GM20431 (cell line): ENCODE results near the gene PPP2R5C.

Experiments
- in situ Hi-C: fragments of 300-500 bp; cut with MseI, MboI; formaldehyde crosslinking; loops from one replicate; pipeline ENCODE4 v1.15.0; 2020; ENCODE audit warnings: low sequenced_read_pairs; ENCODE audit not compliant: unreplicated experiment

PPP2R5C gene

DNA sequence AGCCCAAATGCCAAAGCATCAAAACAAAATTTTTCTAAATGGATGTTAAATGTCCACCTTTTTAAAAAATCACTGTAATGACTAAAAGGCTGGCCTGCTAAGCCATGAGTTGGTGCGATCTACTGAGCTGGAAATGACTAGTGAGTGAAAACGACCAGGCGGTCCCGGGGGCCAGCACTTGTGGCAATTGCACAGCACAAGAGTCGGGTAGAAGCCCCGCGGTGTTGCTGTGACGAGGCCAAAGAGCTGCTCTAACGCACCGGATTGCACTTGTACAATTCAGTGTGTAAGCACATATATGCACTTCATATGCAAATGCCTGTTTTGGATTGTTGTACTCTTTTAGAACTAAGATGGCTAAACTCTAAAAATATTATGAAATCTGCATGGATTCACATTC lies 138.7 kb downstream of the PPP2R5C start:
- in situ Hi-C loops, result no loop called here

DNA sequence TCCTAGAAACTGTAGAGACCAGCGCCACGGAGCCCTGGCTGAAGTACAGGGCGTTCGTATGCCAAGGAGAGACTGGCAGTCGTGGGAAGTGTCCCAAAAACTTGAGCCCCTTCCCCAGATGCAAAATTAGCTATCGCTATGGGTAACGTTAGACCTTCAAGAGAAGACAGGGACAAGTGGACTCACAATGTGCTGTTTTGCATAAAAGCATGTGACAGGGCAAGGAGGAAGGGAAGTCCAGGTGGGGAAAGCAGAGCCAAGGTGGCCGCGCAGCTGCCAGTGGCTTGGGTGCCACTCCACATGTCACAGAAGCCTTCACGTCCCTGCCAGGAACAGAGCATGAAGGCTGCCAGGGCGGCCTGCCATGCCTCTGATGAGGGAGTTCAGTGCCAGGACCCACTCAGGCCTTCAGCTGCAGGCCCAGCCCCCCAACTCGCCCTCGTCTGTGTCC lies 141.6 kb downstream of the PPP2R5C start:
- in situ Hi-C loops, result no loop called here

DNA sequence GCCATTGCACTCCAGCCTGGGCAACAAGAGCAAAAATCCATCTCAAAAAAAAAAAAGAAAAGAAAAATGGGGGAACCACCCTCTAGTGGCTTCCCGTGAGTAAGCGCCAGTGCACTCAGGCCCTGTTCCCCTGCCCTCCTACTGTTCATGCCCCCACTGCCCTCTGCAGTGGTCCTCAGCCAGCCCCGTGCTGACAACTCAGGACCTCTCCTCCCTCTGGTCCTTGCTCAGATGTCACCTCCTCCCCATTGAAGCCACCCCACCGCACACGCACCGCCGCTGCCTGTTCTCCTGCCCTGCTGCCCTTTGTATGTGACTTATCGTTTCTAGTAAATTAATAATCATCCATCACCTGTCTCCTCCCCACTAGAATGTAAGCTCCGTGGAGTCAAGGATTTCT lies 144.1 kb downstream of the PPP2R5C start:
- in situ Hi-C loops, result no loop called here

DNA sequence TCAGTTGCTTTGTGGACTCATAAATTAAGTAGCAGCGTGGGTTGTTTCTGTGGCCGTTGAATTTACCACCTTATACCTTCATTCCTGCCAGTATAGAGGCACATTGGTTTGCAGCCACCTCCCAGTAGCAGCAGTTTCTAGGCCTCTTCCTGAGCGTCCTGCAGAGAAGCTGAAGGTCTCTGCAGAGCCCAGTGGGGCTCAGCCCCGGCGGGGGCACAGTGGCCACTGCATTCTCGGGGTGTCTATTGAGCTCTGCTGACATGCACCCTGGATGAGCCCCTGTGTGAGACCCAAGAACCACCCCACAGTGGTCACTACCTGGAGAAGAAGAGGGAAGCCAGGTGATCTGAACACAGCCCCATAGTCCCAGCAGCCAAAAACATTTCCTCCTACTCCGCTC lies 145.1 kb downstream of the PPP2R5C start:
- in situ Hi-C loops, result no loop called here

DNA sequence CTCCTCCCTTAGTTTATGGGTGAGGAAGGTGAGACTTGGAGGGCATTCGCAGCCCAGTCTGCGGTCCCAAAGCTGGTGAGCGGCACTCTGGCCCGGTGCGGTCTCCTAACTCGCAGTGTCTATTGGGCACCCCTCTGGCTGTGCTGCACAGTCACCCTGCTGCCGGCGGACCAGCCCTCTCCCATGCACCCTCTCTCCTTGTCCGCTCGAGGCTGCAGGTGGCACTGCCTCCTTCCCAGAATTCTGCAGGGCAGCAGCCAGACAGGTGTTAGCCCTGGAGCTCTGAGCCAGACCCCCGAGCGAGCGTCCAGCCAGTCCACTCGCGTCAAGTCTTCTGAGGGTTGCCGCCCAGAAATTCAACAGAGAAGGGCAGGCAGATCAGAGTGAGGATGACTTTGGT lies 146.1 kb downstream of the PPP2R5C start:
- in situ Hi-C loops, result no loop called here

DNA sequence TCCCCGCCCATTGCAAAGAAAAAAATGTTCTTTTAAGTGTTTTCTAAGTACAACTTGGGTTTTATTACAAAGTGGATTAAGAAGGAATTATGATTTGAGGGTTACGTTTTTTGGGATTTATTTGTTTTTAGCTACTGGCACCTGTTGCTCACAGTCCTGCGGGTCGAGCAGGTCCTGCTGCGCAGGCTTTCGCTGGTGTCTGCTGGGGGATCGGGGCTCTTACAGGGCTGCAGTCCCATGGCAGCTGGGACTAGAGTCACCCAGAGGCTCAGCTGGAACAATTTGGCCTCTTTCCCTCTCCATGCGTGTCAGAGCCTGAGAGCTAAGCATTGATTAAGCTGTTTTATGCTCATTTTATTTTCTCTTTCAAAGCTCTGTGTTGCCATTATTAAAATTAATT lies 147.3 kb downstream of the PPP2R5C start:
- in situ Hi-C loops, result no loop called here

DNA sequence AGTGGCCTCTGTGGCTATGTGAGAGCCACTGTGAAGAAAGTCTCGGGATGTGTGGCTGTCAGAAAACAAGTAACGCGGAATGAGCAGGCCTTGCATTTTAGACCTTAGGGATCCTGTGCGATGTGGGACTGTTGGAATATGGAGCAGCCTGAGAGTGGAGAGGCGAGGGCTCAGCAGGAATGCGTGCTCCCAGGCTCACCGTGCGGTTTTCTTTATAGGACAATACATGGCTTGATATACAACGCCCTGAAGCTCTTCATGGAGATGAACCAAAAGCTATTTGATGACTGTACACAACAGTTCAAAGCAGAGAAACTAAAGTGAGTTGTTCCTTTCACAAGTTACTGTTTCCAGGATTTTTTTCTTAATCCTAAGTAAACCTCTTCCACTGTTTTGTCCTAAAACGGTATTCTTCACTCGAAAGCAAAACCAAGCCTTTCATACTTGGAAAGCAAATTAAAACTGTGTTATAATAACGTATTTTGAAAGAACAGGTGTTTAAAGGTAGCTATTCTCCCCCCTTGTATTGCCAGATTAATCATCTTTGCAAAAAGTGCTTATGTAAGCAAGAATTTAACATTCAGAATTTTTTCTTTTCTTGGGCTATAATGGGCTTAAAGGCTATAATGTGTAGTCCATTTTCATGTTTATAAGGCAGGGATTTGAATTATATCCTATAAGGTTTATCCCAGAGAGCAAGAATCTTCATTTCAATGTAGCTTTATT lies 148.0 kb downstream of the PPP2R5C start:
- in situ Hi-C loops, result no loop called here

DNA sequence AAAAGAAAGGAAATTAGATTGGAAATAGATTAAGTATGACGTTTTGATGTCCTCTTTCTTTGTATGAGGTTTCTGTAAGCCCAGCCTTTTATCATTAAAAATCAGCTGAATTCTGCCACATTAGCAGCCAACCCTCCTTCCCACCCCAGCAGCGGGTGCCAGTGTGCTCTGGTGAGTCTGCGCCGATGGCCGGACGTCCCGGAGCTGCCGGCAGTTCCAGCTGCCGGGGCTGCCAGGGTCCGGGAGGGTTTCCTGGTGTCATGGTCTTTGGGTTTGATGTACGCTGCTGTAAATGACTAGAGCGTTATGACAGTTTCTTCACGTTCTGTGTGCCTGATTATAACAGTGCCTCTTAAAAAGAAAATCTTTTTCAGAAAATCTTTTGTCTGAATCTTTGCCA lies 151.3 kb downstream of the PPP2R5C start:
- in situ Hi-C loops, result no loop called here

DNA sequence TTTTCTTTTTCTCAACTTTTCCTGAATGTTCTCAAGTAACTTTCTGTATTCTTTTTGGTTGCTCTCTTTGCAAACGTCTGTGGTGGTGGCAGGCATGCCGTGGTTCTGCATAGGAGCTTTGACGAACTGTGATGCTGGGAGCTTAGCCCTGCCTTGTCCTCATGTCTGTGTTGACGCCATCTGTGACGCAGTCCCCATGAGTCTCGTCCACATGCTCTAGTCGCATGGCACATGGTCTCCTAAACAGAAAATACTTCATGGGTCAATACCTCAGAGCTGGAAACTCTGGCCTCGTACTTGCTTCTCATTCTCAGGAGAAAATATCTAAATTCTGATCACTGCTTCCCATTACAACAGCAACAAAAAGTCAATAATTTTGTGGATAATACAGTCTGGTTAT lies 152.6 kb downstream of the PPP2R5C start:
- in situ Hi-C loops, result no loop called here

DNA sequence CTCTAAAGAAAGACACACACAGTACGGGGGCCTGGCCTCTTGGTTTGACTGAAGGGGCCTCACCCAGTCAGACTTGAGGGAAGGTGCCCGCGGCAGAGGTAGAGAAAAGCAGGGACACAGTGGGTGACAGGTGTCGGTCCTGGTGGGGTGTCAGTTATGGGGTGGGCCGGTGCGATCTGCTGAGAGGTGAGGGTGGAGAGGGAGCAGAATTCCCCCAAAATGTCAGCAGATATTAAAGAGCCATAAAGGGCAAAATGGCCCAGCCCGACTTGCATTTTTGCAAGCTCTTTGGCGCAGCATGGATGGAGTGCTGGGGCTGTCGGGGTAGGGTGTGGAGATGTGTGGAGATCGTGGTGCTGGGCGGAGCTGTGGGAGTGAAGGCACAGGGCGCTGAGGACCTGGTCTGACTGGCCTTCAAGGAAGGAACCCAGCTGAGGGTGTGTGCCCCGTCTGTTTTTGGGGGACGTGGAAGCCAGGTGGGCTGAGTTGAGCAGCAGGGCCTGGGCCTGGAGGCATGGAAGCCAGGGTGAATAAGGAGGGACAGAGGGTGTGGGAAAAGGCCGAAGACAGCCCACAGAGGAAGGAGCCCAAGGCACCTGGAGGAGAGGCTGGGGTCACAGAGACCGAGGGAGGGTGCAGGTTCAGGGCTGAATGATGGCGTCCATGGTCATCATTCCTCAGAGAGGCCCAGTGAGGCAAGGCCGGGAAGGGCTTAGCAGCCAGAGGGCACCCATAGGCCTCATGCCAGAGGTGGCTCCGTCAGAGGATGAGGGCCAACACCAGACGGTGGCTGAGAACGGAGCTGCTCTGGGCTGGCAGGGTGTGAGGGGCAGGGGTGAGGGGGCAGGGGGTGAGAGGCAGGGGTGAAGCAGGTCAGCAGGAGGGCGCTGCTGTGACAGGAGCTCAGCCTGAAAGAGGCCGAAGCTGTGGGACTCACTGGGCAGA lies 154.6 kb downstream of the PPP2R5C start:
- in situ Hi-C loops, result no loop called here

DNA sequence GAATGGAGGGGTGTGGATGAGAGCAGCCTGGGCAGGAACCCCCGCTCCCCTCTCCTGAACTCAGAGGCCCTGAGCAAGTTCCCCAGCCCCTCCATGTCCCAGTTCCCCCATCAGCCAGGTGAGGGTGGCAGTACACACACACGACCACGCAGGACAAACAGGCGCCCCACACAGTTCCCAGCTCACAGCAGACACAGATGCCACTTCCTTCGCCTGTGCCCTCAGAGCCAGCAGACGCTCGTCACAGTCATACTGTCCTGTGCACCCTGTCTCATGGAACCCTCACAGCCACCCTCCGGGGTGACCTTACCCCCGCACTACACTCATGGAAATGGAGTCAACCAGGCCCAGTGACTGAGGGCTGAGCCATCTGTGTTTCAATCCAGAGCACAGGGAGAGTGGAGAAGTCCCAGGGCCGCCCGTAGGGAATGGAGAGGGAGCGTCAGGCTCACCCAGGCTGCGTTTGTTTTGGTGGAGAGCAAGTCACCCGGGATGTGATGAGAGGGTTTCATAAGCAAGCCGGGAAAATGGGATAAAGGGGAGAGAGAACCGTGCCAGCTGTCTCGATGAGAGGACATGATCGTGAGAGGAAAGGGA lies 155.4 kb downstream of the PPP2R5C start:
- in situ Hi-C loops, result no loop called here

DNA sequence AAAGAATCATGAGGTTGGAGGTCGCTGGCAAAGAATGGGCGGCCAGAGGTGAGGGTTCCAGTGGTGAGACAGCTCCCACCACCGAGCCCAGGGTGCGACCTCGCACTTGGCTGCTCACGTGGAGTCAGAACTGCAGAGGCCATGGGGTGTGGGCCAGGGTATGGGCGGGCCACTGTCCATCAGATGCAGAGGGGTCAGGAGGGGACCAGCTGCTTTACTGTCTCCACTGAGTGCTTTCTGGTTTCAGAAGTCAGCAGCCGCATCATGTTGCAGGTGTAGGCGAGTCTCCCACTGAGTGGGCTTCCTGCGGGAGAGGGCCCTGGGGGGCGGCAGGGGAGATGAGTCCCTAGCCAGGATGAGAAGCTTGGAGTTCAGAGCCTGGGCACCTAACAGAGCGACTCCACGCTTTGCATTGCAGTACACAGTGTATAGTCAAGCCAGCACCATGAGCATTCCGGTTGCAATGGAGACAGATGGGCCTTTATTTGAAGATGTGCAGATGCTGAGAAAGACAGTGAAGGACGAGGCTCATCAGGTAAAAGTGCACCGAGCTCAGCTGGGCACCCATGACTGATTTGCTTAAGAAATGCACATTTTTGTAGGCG lies 156.0 kb downstream of the PPP2R5C start:
- in situ Hi-C loops, result no loop called here

DNA sequence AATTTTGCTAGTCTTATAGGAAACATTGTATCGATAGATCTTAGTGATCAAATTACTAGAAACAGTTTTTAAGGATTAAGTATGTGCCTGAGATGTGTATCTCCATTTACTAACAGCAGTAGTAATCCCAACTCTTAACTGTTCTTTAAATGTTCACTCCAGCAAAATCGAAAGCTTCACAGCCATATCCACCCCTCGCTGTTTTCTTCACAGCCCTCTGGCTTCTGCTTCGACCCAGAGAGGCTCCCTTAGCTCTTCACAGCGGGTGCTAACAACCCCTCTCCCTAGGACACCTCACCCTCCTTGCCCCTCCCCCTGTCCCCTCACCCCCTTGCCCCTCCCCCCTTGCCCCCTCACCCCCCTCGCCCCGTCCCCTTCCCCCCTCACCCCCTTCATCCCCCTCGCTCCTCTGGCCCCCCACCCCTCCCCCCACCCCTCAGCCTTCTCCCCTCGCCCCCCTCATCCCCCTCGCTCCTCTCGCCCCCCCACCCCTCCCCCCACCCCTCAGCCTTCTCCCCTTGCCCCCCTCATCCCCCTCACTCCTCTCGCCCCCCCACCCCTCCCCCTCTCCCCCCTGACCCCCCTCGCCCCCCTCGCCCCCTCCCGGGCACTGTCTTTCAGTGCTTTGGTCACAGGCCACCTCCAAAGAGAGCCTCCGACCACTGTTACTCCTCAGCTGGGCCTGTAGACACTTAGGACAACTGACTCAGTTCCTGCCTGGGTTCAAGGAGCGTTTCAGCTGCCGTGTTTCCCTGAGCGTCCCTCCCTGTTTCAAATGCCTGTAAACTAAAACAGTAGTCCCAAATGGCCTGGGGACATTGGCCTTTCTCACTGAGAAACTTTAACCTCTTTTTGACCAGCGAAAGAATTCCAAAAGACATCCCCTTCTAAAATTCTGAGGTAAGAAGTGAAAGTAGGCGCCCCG lies 156.8 kb downstream of the PPP2R5C start:
- in situ Hi-C loops, result no loop called here

DNA sequence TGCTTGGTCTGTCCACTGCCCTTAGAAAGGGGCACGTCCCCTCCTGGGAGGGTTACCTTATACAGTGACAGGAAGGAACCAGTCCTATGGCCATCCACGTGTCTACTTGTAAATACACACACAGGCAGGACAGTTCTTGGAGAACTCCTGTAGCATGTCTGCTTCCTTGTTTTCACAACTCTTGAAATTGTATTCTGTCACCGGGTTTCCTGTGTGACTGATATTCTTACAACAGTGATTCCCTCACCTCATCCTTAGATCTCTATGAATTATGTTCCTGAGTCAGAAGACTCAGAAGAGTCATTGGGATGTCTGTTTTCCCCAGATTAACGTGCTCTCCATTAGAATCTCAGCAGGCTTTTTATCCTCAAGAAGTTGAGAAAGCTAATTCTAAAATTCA lies 158.8 kb downstream of the PPP2R5C start:
- in situ Hi-C loops, result no loop called here

DNA sequence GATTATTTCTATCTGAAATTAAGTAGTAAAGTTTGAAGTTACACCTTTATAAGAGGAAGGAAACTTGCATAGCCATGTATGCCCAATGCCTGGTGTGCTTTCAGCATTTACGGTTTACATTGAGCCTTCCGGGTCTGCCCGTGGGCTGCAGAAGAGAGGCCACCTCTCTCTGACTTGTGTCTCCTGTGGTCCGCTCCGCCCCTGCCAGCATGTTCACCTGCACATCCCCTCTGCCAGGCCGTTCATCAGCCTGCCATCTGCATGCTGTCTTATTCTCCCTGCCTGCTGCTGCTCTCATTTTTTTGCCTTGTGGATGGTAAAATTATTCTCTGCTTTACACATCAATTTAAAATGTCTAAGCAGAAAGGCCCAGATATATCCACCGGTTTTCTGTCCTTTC lies 161.4 kb downstream of the PPP2R5C start:
- in situ Hi-C loops, result no loop called here

DNA sequence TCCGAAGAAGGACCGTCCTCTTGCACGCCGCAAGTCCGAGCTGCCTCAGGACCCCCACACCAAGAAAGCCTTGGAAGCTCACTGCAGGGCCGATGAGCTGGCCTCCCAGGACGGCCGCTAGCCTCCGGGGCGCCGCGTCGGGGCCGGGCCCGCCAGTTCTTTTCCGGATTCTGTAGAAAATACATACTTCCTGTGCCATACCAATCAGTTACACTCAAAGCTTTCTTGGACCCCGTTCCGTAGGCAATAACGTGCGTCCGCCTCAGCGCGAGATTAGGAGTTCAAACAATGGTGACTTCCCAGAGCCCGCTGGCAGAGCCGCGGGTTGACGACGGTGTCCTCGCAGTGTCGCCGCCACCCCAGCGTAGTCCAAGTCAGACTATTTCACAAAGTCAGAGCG lies 163.6 kb downstream of the PPP2R5C start:
- in situ Hi-C loops, result no loop called here

DNA sequence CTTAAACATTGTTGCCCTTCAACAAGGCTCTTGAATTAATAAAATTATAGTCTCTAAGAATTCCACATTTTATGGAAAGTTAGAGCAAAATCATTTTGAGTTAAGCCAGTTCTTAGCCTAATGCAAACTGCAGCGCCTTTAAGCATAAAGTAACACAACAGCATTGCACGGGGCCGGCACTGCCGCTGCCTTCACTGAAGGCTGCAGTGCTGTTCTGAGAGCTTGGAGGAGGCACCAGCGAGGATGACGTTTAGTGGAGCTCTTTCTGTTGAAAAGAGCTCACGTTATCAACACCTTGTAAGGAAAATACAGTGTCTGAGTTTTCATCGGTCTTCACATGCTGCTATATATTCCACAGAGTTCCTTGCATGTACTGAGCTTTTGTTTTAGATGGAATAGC lies 164.6 kb downstream of the PPP2R5C start:
- in situ Hi-C loops, result no loop called here

DNA sequence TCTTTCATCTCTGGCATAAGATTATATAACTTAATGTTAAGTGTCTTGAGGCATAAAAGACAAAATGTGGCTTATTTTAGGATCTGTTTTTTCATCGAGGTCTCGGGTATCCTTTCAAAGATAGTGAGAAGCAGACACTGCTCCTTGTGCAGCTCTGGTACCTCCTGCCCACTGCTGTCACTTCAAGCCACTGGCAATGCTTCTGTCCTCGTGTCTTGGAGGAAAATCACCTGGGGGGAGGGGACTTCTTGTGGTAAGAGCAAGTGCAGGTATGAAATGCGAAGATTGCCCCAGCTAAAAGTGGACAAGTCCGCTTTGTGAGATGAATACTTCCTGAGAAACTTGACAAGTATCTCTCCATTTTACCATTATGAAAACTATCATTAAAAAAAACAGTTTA lies 165.1 kb downstream of the PPP2R5C start:
- in situ Hi-C loops, result no loop called here

DNA sequence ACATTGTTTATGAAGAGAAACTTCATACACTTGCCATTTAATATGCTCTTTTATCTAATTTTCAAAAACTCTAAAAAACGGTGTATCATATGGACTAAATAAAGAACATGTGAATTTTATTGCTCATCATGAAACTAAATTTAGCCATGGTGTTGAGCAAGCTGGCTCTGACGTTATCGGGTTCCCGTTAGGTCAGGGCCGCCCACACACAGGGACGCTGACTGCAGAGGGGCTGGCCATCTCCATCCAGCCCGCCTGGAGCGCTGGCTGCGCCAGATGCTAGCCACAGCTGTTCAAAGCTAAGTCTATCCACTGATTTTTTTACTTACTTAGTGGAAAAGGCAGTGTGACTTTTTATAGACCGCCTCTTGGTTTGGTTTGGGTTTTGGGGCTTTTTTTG lies 166.3 kb downstream of the PPP2R5C start:
- in situ Hi-C loops, result no loop called here

DNA sequence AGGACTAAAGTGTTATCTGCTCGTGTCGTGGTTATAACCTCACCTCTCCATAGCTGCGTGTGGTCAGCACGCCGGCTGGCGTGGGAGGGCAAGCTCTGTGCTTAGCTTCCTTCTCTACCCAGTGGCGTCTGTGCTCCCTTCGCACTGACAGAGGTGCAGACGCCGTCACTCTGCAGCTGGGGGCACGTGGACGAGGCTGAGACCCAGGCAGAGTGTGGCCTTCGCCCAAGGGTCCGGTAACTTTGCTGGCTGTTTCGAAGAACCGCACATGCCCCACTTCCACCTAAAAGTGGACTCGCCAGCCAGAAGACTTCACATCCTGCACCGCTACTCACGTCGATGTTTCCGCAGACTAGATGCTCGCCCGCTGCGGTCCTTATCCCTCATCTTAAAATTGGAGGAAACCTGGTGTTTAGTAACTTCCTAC lies 166.9 kb downstream of the PPP2R5C start:
- in situ Hi-C loops, result no loop called here
